Chondrocyte (in vitro differentiated cells): ENCODE data around the gene SNHG17. TPM values are rescaled to one million over a fixed set of nuclear protein-coding genes. Genes with fewer than 3 reads are reported as not detected.
A peak's percentile ranks its signal among the peaks of the same experiment; 100 is the strongest.
"Not testable (repeated sequence)": the region's sequence is repeated elsewhere in the genome, so short reads cannot be mapped to it uniquely, and the experiment has no call there.

ENCODE experiments used
- DNase-seq: peaks from one replicate; pipeline ENCODE4 v3.0.0; 2021; ENCODE audit warnings: mixed read lengths, low spot score
- H3K27ac Mint-ChIP-seq: one replicate; pipeline ENCODE4 v1.8.0; 2021; ENCODE audit warnings: mild to moderate bottlenecking, moderate library complexity, mixed read lengths; ENCODE audit not compliant: unreplicated experiment
- H3K27me3 Mint-ChIP-seq: 2 replicates; pipeline ENCODE4 v1.8.0; 2021; ENCODE audit warnings: low read depth, mixed read lengths
- H3K36me3 Mint-ChIP-seq: 2 replicates; pipeline ENCODE4 v1.8.0; 2021; ENCODE audit warnings: low read depth, mixed read lengths
- H3K4me1 Mint-ChIP-seq: 2 replicates; pipeline ENCODE4 v1.8.0; 2021; ENCODE audit warnings: low read depth, mild to moderate bottlenecking, mixed read lengths
- H3K4me3 Mint-ChIP-seq: one replicate; pipeline ENCODE4 v1.8.0; 2021; ENCODE audit warnings: mild to moderate bottlenecking, moderate library complexity, mixed read lengths; ENCODE audit not compliant: unreplicated experiment
- H3K9me3 Mint-ChIP-seq: 2 replicates; pipeline ENCODE4 v1.8.0; 2021; ENCODE audit warnings: low read depth, mixed read lengths
- CTCF ChIP-seq: fragments of 200-600 bp; sonication (generic); IDR thresholded peaks from 2 replicates; pipeline ENCODE4 v1.5.0; 2021; ENCODE audit warnings: antibody characterized with exemption, mild to moderate bottlenecking, moderate library complexity
- total RNA-seq: library from RNA; stranded (reverse); gene quantifications from 3 replicates; pipeline ENCODE4 v1.2.1, GENCODE V29; 2021

The SNHG17 gene
- total RNA-seq, 1 donor from 2014 or later: 24.1 TPM

GRCh38 chr20:38471987-38472512 is 36.9 kb upstream of the SNHG17 start:
- DNase-seq: no peak
- Mint-ChIP-seq H3K27me3 (peaks cover 3% of the 10 kb centered on the region), H3K27ac (peak overlapping the region; percentile 88), H3K9me3 (no peaks in the 10 kb centered on the region), H3K4me1 (peaks cover 35% of the 10 kb centered on the region), H3K36me3 (no peaks in the 10 kb centered on the region), H3K4me3 (peak overlapping the region; percentile 83)
- no peak for TF ChIP-seq CTCF

DNA sequence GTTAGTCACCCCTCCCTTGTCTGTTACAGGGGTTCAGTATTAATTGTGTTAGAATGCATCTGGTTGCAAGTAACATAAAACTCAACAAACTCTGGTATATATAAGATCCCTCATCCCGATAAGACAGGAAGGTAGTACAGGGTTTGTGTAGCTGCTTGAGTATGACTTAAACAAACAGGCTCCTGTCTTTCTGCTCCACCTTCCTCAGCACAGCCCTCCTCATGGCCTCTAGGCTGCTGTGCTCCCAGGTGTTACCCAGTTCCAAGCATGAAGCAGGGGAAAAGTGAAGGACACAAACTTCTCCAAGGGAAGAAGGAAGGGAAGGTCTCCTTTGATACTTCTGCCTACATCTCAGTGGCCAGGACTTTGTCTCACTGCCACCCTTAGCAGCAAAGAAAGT is 36.1 kb upstream of the SNHG17 start:
- H3K36me3 Mint-ChIP-seq: no peaks in the 10 kb centered on the region
- H3K9me3 Mint-ChIP-seq: no peaks in the 10 kb centered on the region
- peaks cover 32% of the 10 kb centered on the region for H3K4me1 Mint-ChIP-seq
- no peak overlapping the region for H3K4me3 Mint-ChIP-seq
- peaks cover 3% of the 10 kb centered on the region for H3K27me3 Mint-ChIP-seq
- peak overlapping the region; percentile 14 for H3K27ac Mint-ChIP-seq
- no peak for TF ChIP-seq CTCF
- DNase-seq: no peak

- DNase-seq: no peak
- Mint-ChIP-seq H3K9me3 (no peaks in the 10 kb centered on the region), H3K4me1 (peaks cover 3% of the 10 kb centered on the region), H3K27me3 (peaks cover 3% of the 10 kb centered on the region), H3K36me3 (no peaks in the 10 kb centered on the region), H3K27ac (no peak overlapping the region), H3K4me3 (no peak overlapping the region)
- TF ChIP-seq CTCF: no peak
Measured at GRCh38 chr20:38466983-38467382, 31.9 kb upstream of the SNHG17 start.

- H3K4me1 Mint-ChIP-seq: no peaks in the 10 kb centered on the region
- DNase-seq: no peak
- no peak overlapping the region for H3K4me3 Mint-ChIP-seq
- H3K36me3 Mint-ChIP-seq: no peaks in the 10 kb centered on the region
- TF ChIP-seq CTCF: no peak
- H3K27ac Mint-ChIP-seq: no peak overlapping the region
- H3K9me3 Mint-ChIP-seq: no peaks in the 10 kb centered on the region
- peaks cover 3% of the 10 kb centered on the region for H3K27me3 Mint-ChIP-seq
Measured at GRCh38 chr20:38466171-38466570, 31.0 kb upstream of the SNHG17 start.

DNA sequence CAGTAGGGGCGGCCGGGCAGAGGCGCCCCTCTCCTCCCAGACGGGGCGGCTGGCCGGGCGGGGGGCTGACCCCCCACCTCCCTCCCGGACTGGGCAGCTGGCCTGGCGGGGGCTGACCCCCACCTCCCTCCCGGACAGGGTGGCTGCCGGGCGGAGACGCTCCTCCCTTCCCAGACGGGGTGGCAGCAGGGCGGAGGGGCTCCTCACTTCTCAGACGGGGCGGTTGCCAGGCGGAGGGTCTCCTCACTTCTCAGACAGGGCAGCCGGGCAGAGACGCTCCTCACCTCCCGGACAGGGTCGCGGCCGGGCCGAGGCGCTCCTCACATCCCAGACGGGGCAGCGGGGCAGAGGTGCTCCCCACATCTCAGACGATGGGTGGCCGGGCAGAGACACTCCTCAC is 26.4 kb upstream of the SNHG17 start:
- H3K4me3 Mint-ChIP-seq, H3K27ac Mint-ChIP-seq, H3K4me1 Mint-ChIP-seq, H3K9me3 Mint-ChIP-seq, H3K36me3 Mint-ChIP-seq, H3K27me3 Mint-ChIP-seq, DNase-seq: not testable (repeated sequence)

DNA sequence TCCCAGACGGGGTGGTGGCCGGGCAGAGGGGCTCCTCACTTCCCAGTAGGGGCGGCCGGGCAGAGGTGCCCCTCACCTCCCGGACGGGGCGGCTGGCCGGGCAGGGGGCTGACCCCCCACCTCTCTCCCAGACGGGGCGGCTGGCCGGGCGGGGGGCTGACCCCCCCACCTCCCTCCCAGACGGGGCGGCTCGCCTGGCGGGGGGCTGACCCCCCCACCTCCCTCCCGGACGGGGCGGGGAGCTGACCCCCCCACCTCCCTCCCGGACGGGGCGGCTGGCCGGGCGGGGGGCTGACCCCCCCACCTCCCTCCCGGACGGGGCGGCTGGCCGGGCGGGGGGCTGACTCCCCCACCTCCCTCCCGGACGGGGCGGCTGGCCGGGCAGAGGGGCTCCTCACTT is 26.0 kb upstream of the SNHG17 start:
- not testable (repeated sequence) for H3K4me1 Mint-ChIP-seq, H3K27ac Mint-ChIP-seq

DNA sequence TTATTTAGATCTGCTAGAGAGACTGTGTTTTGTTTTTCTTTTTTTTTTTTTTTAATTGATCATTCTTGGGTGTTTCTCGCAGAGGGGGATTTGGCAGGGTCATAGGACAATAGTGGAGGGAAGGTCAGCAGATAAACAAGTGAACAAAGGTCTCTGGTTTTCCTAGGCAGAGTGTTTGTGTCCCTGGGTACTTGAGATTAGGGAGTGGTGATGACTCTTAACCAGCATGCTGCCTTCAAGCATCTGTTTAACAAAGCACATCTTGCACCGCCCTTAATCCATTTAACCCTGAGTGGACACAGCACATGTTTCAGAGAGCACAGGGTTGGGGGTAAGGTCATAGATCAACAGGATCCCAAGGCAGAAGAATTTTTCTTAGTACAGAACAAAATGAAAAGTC is 25.5 kb upstream of the SNHG17 start:
- not testable (repeated sequence) for H3K27me3 Mint-ChIP-seq, H3K4me1 Mint-ChIP-seq, DNase-seq, H3K9me3 Mint-ChIP-seq, H3K36me3 Mint-ChIP-seq, H3K4me3 Mint-ChIP-seq
- H3K27ac Mint-ChIP-seq: peak overlapping the region; percentile 57

More for the DNA sequence above, 26.0 kb upstream of the SNHG17 start:
- not testable (repeated sequence) for H3K9me3 Mint-ChIP-seq, DNase-seq, H3K36me3 Mint-ChIP-seq, H3K27me3 Mint-ChIP-seq, H3K4me3 Mint-ChIP-seq
